ENCODE measurements around the gene NRXN3.

- no peak for TF ChIP-seq CTCF (IDR thresholded peaks at IDR 0.05)
- no peak for TF ChIP-seq POLR2A (IDR thresholded peaks at IDR 0.05)
Measured at GRCh38 chr14:78131616-78132015, 38.6 kb upstream of the NRXN3 start.

Data from body of pancreas (tissue), 4 donors.